Measurements from ENCODE around the gene MBOAT2. TPM values are rescaled to one million over a fixed set of nuclear protein-coding genes. Genes with fewer than 3 reads are reported as not detected.

MBOAT2 gene
- total RNA-seq, 1 donor from 2014 or later: 8.0 TPM

DNA sequence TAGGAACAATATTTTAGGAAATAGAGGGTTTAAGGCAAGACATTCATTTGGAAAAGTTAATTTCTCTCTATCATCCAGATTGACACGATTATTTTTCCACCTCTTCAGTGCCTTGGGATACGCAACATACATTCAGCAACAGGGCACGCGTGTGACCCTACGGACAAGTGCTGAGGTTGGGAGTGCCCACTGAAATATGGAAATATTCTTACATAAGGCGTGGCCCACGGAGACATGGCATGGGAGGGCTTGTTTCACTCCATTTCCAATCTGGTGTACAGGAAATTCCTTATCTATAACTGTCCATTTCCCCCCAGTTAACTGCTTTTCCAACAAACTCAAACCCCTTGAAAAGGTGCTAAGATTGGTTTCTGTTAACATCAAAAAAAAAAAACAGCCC, 145.2 kb downstream of the MBOAT2 start:
- Histone ChIP-seq H3K27ac (no peak overlapping the region), H3K4me3 (no peak overlapping the region), H3K9me3 (no peaks in the 10 kb centered on the region), H3K36me3 (no peaks in the 10 kb centered on the region), H3K4me1 (no peaks in the 10 kb centered on the region), H3K27me3 (no peaks in the 10 kb centered on the region)
- TF ChIP-seq, protein P1, sequence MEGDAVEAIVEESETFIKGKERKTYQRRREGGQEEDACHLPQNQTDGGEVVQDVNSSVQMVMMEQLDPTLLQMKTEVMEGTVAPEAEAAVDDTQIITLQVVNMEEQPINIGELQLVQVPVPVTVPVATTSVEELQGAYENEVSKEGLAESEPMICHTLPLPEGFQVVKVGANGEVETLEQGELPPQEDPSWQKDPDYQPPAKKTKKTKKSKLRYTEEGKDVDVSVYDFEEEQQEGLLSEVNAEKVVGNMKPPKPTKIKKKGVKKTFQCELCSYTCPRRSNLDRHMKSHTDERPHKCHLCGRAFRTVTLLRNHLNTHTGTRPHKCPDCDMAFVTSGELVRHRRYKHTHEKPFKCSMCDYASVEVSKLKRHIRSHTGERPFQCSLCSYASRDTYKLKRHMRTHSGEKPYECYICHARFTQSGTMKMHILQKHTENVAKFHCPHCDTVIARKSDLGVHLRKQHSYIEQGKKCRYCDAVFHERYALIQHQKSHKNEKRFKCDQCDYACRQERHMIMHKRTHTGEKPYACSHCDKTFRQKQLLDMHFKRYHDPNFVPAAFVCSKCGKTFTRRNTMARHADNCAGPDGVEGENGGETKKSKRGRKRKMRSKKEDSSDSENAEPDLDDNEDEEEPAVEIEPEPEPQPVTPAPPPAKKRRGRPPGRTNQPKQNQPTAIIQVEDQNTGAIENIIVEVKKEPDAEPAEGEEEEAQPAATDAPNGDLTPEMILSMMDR (IDR thresholded peaks at IDR 0.05): no peak
- intact Hi-C loops (cut with DNase I): no loop called here
- DNase-seq (ENCODE audit: low spot score in 2 of 2): no peak

DNA sequence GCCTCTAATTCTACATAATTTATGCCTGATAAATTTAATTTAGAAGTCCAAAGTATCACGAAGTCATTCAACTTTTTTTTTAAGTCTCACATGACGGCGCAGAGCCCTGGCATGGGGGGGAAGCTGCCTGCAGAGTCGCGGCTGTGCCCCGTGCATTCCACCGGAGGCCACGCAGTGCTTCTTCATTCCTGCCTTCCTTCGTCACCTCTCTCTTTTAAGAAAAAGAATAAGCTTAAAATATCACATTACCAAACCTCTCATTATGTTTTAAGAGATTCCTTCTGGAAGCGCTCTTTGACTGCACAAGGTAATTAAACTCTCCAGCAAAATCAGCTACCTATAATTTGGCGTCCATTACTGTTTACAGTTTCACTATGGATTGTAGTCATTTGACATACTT, 145.8 kb downstream of the MBOAT2 start:
- H3K4me3 ChIP-seq: no peak overlapping the region
- no peak overlapping the region for H3K27ac ChIP-seq
- no peaks in the 10 kb centered on the region for H3K4me1 ChIP-seq
- DNase-seq (ENCODE audit: low spot score in 2 of 2): no peak
- no peaks in the 10 kb centered on the region for H3K27me3 ChIP-seq
- intact Hi-C loops (cut with DNase I): no loop called here
- TF ChIP-seq, protein P1 (IDR thresholded peaks at IDR 0.05): no peak
- H3K9me3 ChIP-seq: no peaks in the 10 kb centered on the region
- no peaks in the 10 kb centered on the region for H3K36me3 ChIP-seq

DNA sequence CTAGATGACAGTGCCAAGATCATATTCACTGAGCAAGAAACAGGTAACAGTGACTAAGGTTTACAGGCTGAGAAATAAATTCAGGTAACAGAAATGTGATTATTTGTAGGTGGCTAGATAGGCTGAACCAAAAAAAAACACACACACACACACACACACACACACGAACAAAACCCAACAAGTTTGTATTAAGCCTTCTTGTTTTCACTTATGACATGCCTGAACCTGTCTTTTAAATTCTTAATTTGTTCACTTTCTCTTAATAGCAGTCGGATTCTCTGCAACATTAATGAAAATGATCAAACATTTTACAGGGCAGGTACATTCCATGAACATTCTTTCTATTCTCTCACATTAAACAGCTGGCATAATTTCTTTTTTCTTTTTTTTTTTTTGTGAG, 147.3 kb downstream of the MBOAT2 start:
- TF ChIP-seq, protein P1 (IDR thresholded peaks at IDR 0.05): no peak
- H3K27me3 ChIP-seq: no peaks in the 10 kb centered on the region
- intact Hi-C loops (cut with DNase I): no loop called here
- H3K36me3 ChIP-seq: no peaks in the 10 kb centered on the region
- H3K4me3 ChIP-seq: no peak overlapping the region
- no peaks in the 10 kb centered on the region for H3K4me1 ChIP-seq
- DNase-seq (ENCODE audit: low spot score in 2 of 2): no peak
- no peaks in the 10 kb centered on the region for H3K9me3 ChIP-seq
- no peak overlapping the region for H3K27ac ChIP-seq

DNA sequence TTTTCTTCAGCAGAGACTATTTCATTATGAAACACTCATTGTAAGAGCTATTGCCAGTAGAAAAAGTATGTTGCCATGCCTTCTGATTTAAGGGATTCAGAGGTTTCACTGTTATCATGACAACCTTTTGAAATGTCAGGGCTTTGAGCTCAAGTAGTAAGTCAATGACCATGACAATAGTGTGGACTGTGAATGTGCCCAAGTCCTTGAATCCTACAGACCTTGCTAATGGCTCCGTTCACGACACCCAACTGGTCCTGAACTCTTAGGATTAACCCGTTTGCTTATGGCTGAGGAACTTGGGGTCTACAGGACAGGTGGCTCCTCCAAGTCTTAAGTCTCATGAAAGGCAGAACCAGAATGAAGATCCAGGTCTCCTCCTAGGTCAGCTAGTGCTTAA, 148.5 kb downstream of the MBOAT2 start:
- intact Hi-C loops (cut with DNase I): no loop called here
- H3K4me3 ChIP-seq: no peak overlapping the region
- no peaks in the 10 kb centered on the region for H3K9me3 ChIP-seq
- H3K4me1 ChIP-seq: no peaks in the 10 kb centered on the region
- no peaks in the 10 kb centered on the region for H3K27me3 ChIP-seq
- no peak overlapping the region for H3K27ac ChIP-seq
- H3K36me3 ChIP-seq: no peaks in the 10 kb centered on the region
- TF ChIP-seq, protein P1 (IDR thresholded peaks at IDR 0.05): no peak
- DNase-seq (ENCODE audit: low spot score in 2 of 2): no peak

DNA sequence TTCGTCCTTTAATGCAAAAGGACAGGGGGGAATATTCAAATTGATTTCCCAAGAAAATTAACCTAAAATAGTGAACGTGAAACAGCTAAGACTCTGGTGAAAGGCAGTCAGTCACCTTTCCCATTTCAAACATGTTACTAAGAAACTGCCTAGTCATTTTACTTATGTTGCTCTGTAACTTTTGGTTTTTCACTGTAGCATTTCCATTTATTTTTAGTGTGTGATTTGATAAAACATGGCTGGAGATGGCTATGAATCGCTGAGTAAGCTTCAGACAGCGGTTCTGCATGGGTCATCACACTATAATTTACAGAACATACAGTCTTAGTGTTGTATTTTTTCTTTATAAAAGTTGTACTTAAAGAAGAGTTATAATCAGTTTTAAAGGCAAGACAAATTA, 150.1 kb downstream of the MBOAT2 start:
- Histone ChIP-seq H3K4me1 (no peaks in the 10 kb centered on the region), H3K36me3 (no peaks in the 10 kb centered on the region), H3K27ac (no peak overlapping the region), H3K27me3 (no peaks in the 10 kb centered on the region), H3K4me3 (no peak overlapping the region), H3K9me3 (no peaks in the 10 kb centered on the region)
- no peak for DNase-seq (ENCODE audit: low spot score in 2 of 2)
- intact Hi-C loops (cut with DNase I): no loop called here
- TF ChIP-seq, protein P1 (IDR thresholded peaks at IDR 0.05): no peak

Data from ascending aorta (tissue), 2 donors.